HepG2 (cell line): ENCODE measurements around the gene CNP. TPM values are rescaled to one million over a fixed set of nuclear protein-coding genes. Genes with fewer than 3 reads are reported as not detected.

ENCODE experiments used
- ATAC-seq: fragments of 200-7000 bp; cut with Tn5 transposase; 3 replicates; pipeline ENCODE4 v1.9.1; 2020; ENCODE audit warnings: mild to moderate bottlenecking, moderate library complexity
- BruUV-seq: library from RNA; stranded (reverse); fragments of 400-500 nt; replicated peaks from 2 replicates; lab custom pipeline; 2021; lab: Mats Ljungman, UMichigan
- CTCF ChIA-PET: fragments of 300-600 bp; formaldehyde crosslinking; extraction: SDS; loops from one replicate; lab custom pipeline; 2021; ENCODE audit warnings: low total read pairs, inconsistent platforms, low intra/inter-chr PET ratio; lab: Yijun Ruan, JAX
- POLR2A ChIA-PET: fragments of 350-600 bp; sonication (Branson Sonifier 250); formaldehyde crosslinking; loops from one replicate; lab custom pipeline; 2020; ENCODE audit warnings: antibody characterized with exemption, inconsistent platforms; lab: Yijun Ruan, JAX
- DNase-seq: peaks from one replicate; pipeline ENCODE4 v3.0.0-alpha.2; 2015; ENCODE audit warnings: low spot score
- FAIRE-seq: peaks from 3 replicates; lab custom pipeline; 2011; peaks lifted over from hg19 to GRCh38; lab: Jason Lieb, UNC
- H2AFZ ChIP-seq: one replicate; pipeline ENCODE4 v1.6.1; 2011; ENCODE audit warnings: low read length, inconsistent platforms
- H3K27ac ChIP-seq: fragments of 300-600 bp; 3 replicates; pipeline ENCODE4 v1.8.0; 2011; ENCODE audit warnings: mixed run types, mild to moderate bottlenecking, mixed read lengths, low read length, inconsistent platforms; ENCODE audit not compliant: insufficient read depth; ENCODE audit errors: extremely low read length
- H3K27me3 ChIP-seq, 2 experiments: fragments of 200-600 bp in 1 of 2; 2 replicates in 1 of 2; 3 replicates in 1 of 2; pipeline versions ENCODE4 v1.6.0 to v1.8.0; 2011; ENCODE audit warnings: low read length in 2 of 2, mild to moderate bottlenecking in 2 of 2, moderate library complexity in 2 of 2, inconsistent platforms in 1 of 2; ENCODE audit not compliant: insufficient read depth in 2 of 2, control insufficient read depth in 1 of 2
- H3K36me3 ChIP-seq, 2 experiments: fragments of 200-600 bp in 1 of 2; replicated peaks in 1 of 2; 2 replicates in 1 of 2; 3 replicates in 1 of 2; pipeline versions ENCODE4 v1.5.1 to v1.8.0; 2011; ENCODE audit warnings: low read length in 2 of 2, inconsistent platforms in 1 of 2; ENCODE audit not compliant: insufficient read depth in 2 of 2, control insufficient read depth in 1 of 2
- H3K4me1 ChIP-seq: 2 replicates; pipeline ENCODE4 v1.5.1; 2012; ENCODE audit warnings: low read length, inconsistent platforms; ENCODE audit not compliant: insufficient read depth
- H3K4me2 ChIP-seq: 2 replicates; pipeline ENCODE4 v1.6.0; 2011; ENCODE audit warnings: low read depth, low read length, inconsistent platforms
- H3K4me3 ChIP-seq, 3 experiments: fragments of 200-600 bp in 1 of 3; sonication (generic), shearing (Covaris generic) in 1 of 3; replicated peaks in 1 of 3; 2 replicates each; pipeline ENCODE4 v1.5.1; 2011 to 2016; ENCODE audit warnings: low read length in 3 of 3, inconsistent platforms in 2 of 3, low read depth in 2 of 3, mild to moderate bottlenecking in 2 of 3, control low read depth in 1 of 3, mixed read lengths in 1 of 3; ENCODE audit not compliant: insufficient read depth in 1 of 3
- H3K79me2 ChIP-seq: one replicate; pipeline ENCODE4 v1.6.1; 2011; ENCODE audit warnings: low read length, inconsistent platforms; ENCODE audit not compliant: insufficient read depth
- H3K9ac ChIP-seq: 2 replicates; pipeline ENCODE4 v1.6.0; 2011; ENCODE audit warnings: mild to moderate bottlenecking, low read depth, low read length, inconsistent platforms; ENCODE audit not compliant: insufficient read depth
- H3K9me3 ChIP-seq: 2 replicates; pipeline ENCODE4 v1.5.1; 2012; ENCODE audit warnings: mild to moderate bottlenecking, low read length
- H4K20me1 ChIP-seq: 2 replicates; pipeline ENCODE4 v1.6.0; 2011; ENCODE audit warnings: inconsistent platforms, mild to moderate bottlenecking, low read length, moderate library complexity; ENCODE audit not compliant: insufficient read depth
- AGO2 ChIP-seq: fragments of 200-400 bp; formaldehyde crosslinking; optimal IDR thresholded peaks from 2 replicates; pipeline ENCODE3; 2017; ENCODE audit warnings: mild to moderate bottlenecking, low read depth, low read length, moderate library complexity
- ARID3A ChIP-seq: IDR thresholded peaks from 2 replicates; pipeline ENCODE4 v1.6.1; 2012; ENCODE audit warnings: low read depth, low read length, improper control_type of control experiment
- BRCA1 ChIP-seq: sonication (generic); formaldehyde crosslinking; IDR thresholded peaks from 2 replicates; pipeline ENCODE4 v1.4.0; 2020; ENCODE audit warnings: missing genetic modification reagents
- FIP1L1 ChIP-seq: fragments of 200-400 bp; formaldehyde crosslinking; IDR thresholded peaks from 2 replicates; pipeline ENCODE4 v1.6.1; 2018; ENCODE audit warnings: low read depth, mild to moderate bottlenecking, low read length, moderate library complexity, borderline replicate concordance; ENCODE audit not compliant: insufficient read depth
- FOSL1 ChIP-seq: sonication (generic); formaldehyde crosslinking; IDR thresholded peaks from 2 replicates; pipeline ENCODE4 v1.9.0; 2021; ENCODE audit warnings: missing genetic modification reagents, borderline replicate concordance
- JUNB ChIP-seq: sonication (generic); formaldehyde crosslinking; IDR thresholded peaks from 2 replicates; pipeline ENCODE4 v1.8.0; 2022; ENCODE audit warnings: missing genetic modification reagents, mild to moderate bottlenecking, borderline replicate concordance
- PBX3 ChIP-seq: sonication (generic); formaldehyde crosslinking; IDR thresholded peaks from 2 replicates; pipeline ENCODE4 v1.8.1; 2023; ENCODE audit warnings: missing genetic modification reagents, inconsistent platforms, borderline replicate concordance
- PHF5A ChIP-seq: IDR thresholded peaks from one replicate; pipeline ENCODE4 v1.6.1; 2018; ENCODE audit warnings: low read depth, missing genetic modification reagents; ENCODE audit not compliant: unreplicated experiment
- RBM22 ChIP-seq: fragments of 200-400 bp; formaldehyde crosslinking; optimal IDR thresholded peaks from 2 replicates; pipeline ENCODE3; 2017; ENCODE audit warnings: mild to moderate bottlenecking, low read length, moderate library complexity
- TBL1XR1 ChIP-seq: fragments of 150-350 bp; IDR thresholded peaks from 2 replicates; pipeline ENCODE4 v1.6.1; 2014; ENCODE audit warnings: borderline replicate concordance, low read length; ENCODE audit not compliant: partially characterized antibody
- XRCC5 ChIP-seq: fragments of 200-400 bp; formaldehyde crosslinking; optimal IDR thresholded peaks from 2 replicates; pipeline ENCODE3; 2017; ENCODE audit warnings: mild to moderate bottlenecking, low read length
- ZBTB33 ChIP-seq: sonication (generic); formaldehyde crosslinking; IDR thresholded peaks from 2 replicates; pipeline ENCODE4 v1.4.0; 2020; ENCODE audit warnings: missing genetic modification reagents
- ZBTB49 ChIP-seq: sonication (generic); formaldehyde crosslinking; IDR thresholded peaks from 2 replicates; pipeline ENCODE4 v1.4.0; 2020; ENCODE audit warnings: missing genetic modification reagents, borderline replicate concordance
- ZNF354B ChIP-seq: sonication (generic); formaldehyde crosslinking; IDR thresholded peaks from 2 replicates; pipeline ENCODE4 v1.8.0; 2022; ENCODE audit warnings: mild to moderate bottlenecking, missing genetic modification reagents
- ZNF460 ChIP-seq: sonication (generic); formaldehyde crosslinking; IDR thresholded peaks from 2 replicates; pipeline ENCODE4 v1.5.1; 2020; ENCODE audit warnings: missing genetic modification reagents, mild to moderate bottlenecking, borderline replicate concordance
- WGBS: methylation state at CpG from one replicate; pipeline ENCODE4 v1.1.6; 2017; ENCODE audit warnings: low lambda C conversion rate; 5-methylcytosine and 5-hydroxymethylcytosine counted together
- in situ Hi-C: cut with HindIII; loops from 2 replicates; pipeline ENCODE4 v1.10.0; 2017; ENCODE audit warnings: low pct_unique_long_range_greater_than_20kb; ENCODE audit not compliant: extremely low pct_ligation_motif_present
- intact Hi-C: fragments of 100-400 bp; cut with micrococcal nuclease; formaldehyde crosslinking; loops from one replicate; pipeline ENCODE4 v1.10.0; 2022; ENCODE audit not compliant: unreplicated experiment
- polyA plus RNA-seq, 8 experiments: library from polyadenylated mRNA; depleted of rRNA in 3 of 8; stranded (reverse) in 7 of 8; unstranded in 1 of 8; fragments of >200 nt; fragmentation: Illumina TruSeq in 4 of 8; extraction: Trizol in 4 of 8; gene quantifications; 2 replicates each; pipeline versions ENCODE4 v1.2.1 to v1.2.3, GENCODE V29; 2011 to 2016; ENCODE audit warnings: low read depth in 4 of 8, missing spikeins in 1 of 8, mixed read lengths in 1 of 8; ENCODE audit not compliant: insufficient read depth in 1 of 8
- total RNA-seq, 5 experiments: library from RNA; depleted of rRNA; stranded (reverse); fragments of >200 nt; fragmentation: Illumina TruSeq; extraction: Trizol; gene quantifications; 2 replicates each; pipeline ENCODE4 v1.2.3, GENCODE V29; 2016; ENCODE audit warnings: low read depth in 1 of 5

CNP gene
- total and polyA plus RNA-seq, 2 of the 13 experiments (the other 11 are each of a cell fraction or from before 2014, with no cell fraction given) = 97.2 to 161 TPM

- TF ChIP-seq BRCA1 = no peak
- TF ChIP-seq, all 625 proteins: peak for 5
These were observed 7.4 kb downstream of the CNP start (continued) for GRCh38 chr17:41974031-41974430.

- H3K9ac ChIP-seq = no peak overlapping the region
- ChIA-PET POLR2A (interaction anchor here (0.9 to 4.1 kb wide), 8 partner anchors 8 to 188 kb away, joined by 3 to 38 read pairs (median 9); partner anchors contain the start of genes CNP, DNAJC7, JUP and NKIRAS2), CTCF (no interaction called here)
- no peak overlapping the region for H3K4me3 ChIP-seq
- FAIRE-seq (no peak), ATAC-seq (peak; percentile 7), DNase-seq (no peak)
- H3K36me3 ChIP-seq = peaks cover 48 to 74% of the 10 kb centered on the region in 2 experiments
- no peak overlapping the region for H2AFZ ChIP-seq
- H3K27ac ChIP-seq = no peak overlapping the region
- H3K4me1 ChIP-seq = peaks cover 19% of the 10 kb centered on the region
- intact Hi-C loops = no loop called here
- H3K4me2 ChIP-seq = no peak overlapping the region
- H4K20me1 ChIP-seq = peaks cover 12% of the 10 kb centered on the region; the same call in 1 of the 2 replicates
- WGBS = 100% methylated on average over 2 of the region's 5 CpGs
- peaks cover 12% of the 10 kb centered on the region for H3K79me2 ChIP-seq
- H3K27me3 ChIP-seq = no peaks in the 10 kb centered on the region
- BruUV-seq = TSS peak; percentile 29
- no peaks in the 10 kb centered on the region for H3K9me3 ChIP-seq
- in situ Hi-C loops = no loop called here
- TF ChIP-seq PBX3 (CRISPR knock-in tag) = no peak
- no peak for TF ChIP-seq ARID3A
- TF ChIP-seq XRCC5 = no peak
- TF ChIP-seq FOSL1 = no peak
- 0 out of 2 replicates have a peak, but pooled peaks have one; percentile 9 for TF ChIP-seq ZBTB33
- TF ChIP-seq PHF5A (CRISPR knock-in tag) = no peak
- no peak for TF ChIP-seq ZNF354B (CRISPR knock-in tag)
- no peak for TF ChIP-seq JUNB (CRISPR knock-in tag)
- no peak for TF ChIP-seq ZNF460 (CRISPR knock-in tag)
- peak; percentile 96 for TF ChIP-seq RBM22
- peak; percentile 97 for TF ChIP-seq AGO2
- TF ChIP-seq TBL1XR1 = no peak
- 0 out of 2 replicates have a peak, but pooled peaks have one; percentile 2 for TF ChIP-seq FIP1L1
- TF ChIP-seq ZBTB49 = no peak
These were observed 8.1 kb downstream of the CNP start for GRCh38 chr17:41974658-41975057.
